Stomach (tissue), 4 donors: ENCODE results near the gene FAIM2.

Experiments
- CTCF ChIP-seq, 7 experiments: fragments of 450-650 bp in 4 of 7; fragments of 200-600 bp in 3 of 7; sonication (generic) in 3 of 7; IDR thresholded peaks; one replicate each; pipeline ENCODE4 v1.5.1; 2016 to 2019; ENCODE audit warnings: antibody characterized with exemption in 7 of 7, control low read depth in 2 of 7, mild to moderate bottlenecking in 1 of 7
- EP300 ChIP-seq: sonication (generic); formaldehyde crosslinking; IDR thresholded peaks from one replicate; pipeline ENCODE4 v1.6.1; 2017; ENCODE audit warnings: antibody characterized with exemption
- POLR2A ChIP-seq, 4 donors: fragments of 450-650 bp; IDR thresholded peaks; one replicate each; pipeline ENCODE4 v1.6.1; 2016; ENCODE audit warnings: antibody characterized with exemption in 4 of 4, control low read depth in 2 of 4, mild to moderate bottlenecking in 1 of 4, moderate library complexity in 1 of 4
- POLR2AphosphoS5 ChIP-seq, 3 donors: sonication (generic); formaldehyde crosslinking; IDR thresholded peaks; one replicate each; pipeline ENCODE4 v1.6.1; 2016; ENCODE audit warnings: antibody characterized with exemption in 3 of 3

GRCh38 chr12:49937639-49938300, 34.1 kb upstream of the FAIM2 start:
- no peak for TF ChIP-seq POLR2AphosphoS5 (IDR thresholded peaks at IDR 0.05)
- no peak for TF ChIP-seq CTCF (IDR thresholded peaks at IDR 0.05)
- no peak for TF ChIP-seq POLR2A (IDR thresholded peaks at IDR 0.05)
- no peak for TF ChIP-seq EP300
